ENCODE results near the gene TTLL3.

GRCh38 chr3:9878700-9879099 lies 68.6 kb downstream of the TTLL3 start:
- no peak for TF ChIP-seq CTCF (IDR thresholded peaks at IDR 0.05)
- no peak for TF ChIP-seq POLR2A (IDR thresholded peaks at IDR 0.05)
